Keratinocyte (primary cell): ENCODE measurements around the gene INVS.

Source experiments
- CTCF ChIP-seq, 3 experiments: IDR thresholded peaks in 1 of 3; conservative IDR thresholded peaks in 1 of 3; optimal IDR thresholded peaks in 1 of 3; 2 replicates in 2 of 3; 3 replicates in 1 of 3; pipeline versions ENCODE3 to v1.5.1; 2011; ENCODE audit warnings: low read length in 3 of 3, mild to moderate bottlenecking in 3 of 3, moderate library complexity in 2 of 3, control low read depth in 1 of 3, inconsistent platforms in 1 of 3; ENCODE audit not compliant: insufficient read depth in 2 of 3; ENCODE audit errors: extremely low read depth in 1 of 3
- EZH2 ChIP-seq: IDR thresholded peaks from one replicate; pipeline ENCODE4 v1.6.1; 2012; ENCODE audit warnings: inconsistent platforms, mild to moderate bottlenecking, low read length, moderate library complexity

GRCh38 chr9:100229136-100229535 lies 130.1 kb downstream of the INVS start:
- TF ChIP-seq EZH2 (no peak), CTCF (optimal IDR thresholded peaks at IDR 0.05 in 1 of 3, IDR thresholded peaks at IDR 0.05 in 1 of 3, conservative IDR thresholded peaks at IDR 0.05 in 1 of 3; ENCODE audit: extremely low read depth in 1 of 3, insufficient read depth in 2 of 3, low read length in 3 of 3) (no peak)
